Left colon (tissue), 2 donors: ENCODE measurements around the gene RPN1. TPM values are rescaled to one million over a fixed set of nuclear protein-coding genes. Genes with fewer than 3 reads are reported as not detected.
"Not testable (repeated sequence)": the region's sequence is repeated elsewhere in the genome, so short reads cannot be mapped to it uniquely, and the experiment has no call there.

ENCODE experiments used
- ATAC-seq: fragments of 200-7000 bp; cut with Tn5 transposase; one replicate; pipeline ENCODE4 v1.9.1; 2020; ENCODE audit warnings: mild to moderate bottlenecking, moderate library complexity
- DNase-seq, 2 donors: peaks; one replicate each; pipeline ENCODE4 v3.0.0-alpha.2; 2020
- intact Hi-C, 2 donors: fragments of 100-400 bp; cut with DNase I in 1 of 2; cut with micrococcal nuclease in 1 of 2; formaldehyde crosslinking; loops; one replicate each; pipeline versions ENCODE4 v1.11.2 to v1.14.0; 2022; cut with DNase I, micrococcal nuclease
- long read RNA-seq: library from polyadenylated mRNA; unstranded; transcript quantifications from one replicate; pipeline ENCODE4 v2.0.0, GENCODE V29; 2021
- total RNA-seq, 2 donors: library from RNA; stranded (reverse); fragmentation: NEBNext Ultra II Directional; extraction: Animal tissue kit (Norgen Biotek cat#: 25700); gene quantifications; one replicate each; pipeline ENCODE4 v1.2.1, GENCODE V29; 2021
- donor health status: DM: no; HTN: no; CAD: no.
- donor health status: DM: yes; HTN: yes; CAD: no.

RPN1 gene
- 100 to 1,000 TPM; 167 to 202 TPM for total RNA-seq
- long read RNA-seq, transcript RPN1-201 (10 exons, 2,314 nt): major isoform, 781 of 837 reads
- long read RNA-seq, partial matches to known transcripts: 42 of 837 reads
- long read RNA-seq, other reads (novel, unspliced or antisense): 14 of 837 reads

- ATAC-seq: peak; percentile 99
- intact Hi-C loops: no loop called here
- DNase-seq: peak; percentile 97 to 98
Observed at GRCh38 chr3:128650096-128651050, at the start of gene RPN1. TSS of gene RPN1 (minus strand) at chr3:128650818. CDS start at chr3:128650800, 18 bp downstream.

- DNase-seq: peak; percentile 34 to 52
- intact Hi-C loops: no loop called here
Observed at GRCh38 chr3:128698211-128699047, 47.8 kb upstream of the RPN1 start.

GRCh38 chr3:128697341-128697740 is 46.7 kb upstream of the RPN1 start:
- ATAC-seq: no peak
- no peak for DNase-seq
- intact Hi-C loops: no loop called here

More at GRCh38 chr3:128698211-128699047, 47.8 kb upstream of the RPN1 start:
- peak; percentile 84 for ATAC-seq

GRCh38 chr3:128693696-128694095 is 43.1 kb upstream of the RPN1 start:
- intact Hi-C loops: no loop called here
- DNase-seq: no peak
- ATAC-seq: no peak

GRCh38 chr3:128689060-128689459 is 38.4 kb upstream of the RPN1 start:
- ATAC-seq (no peak), DNase-seq (no peak)
- intact Hi-C loops: no loop called here

GRCh38 chr3:128686465-128686864 is 35.8 kb upstream of the RPN1 start:
- intact Hi-C loops: no loop called here
- ATAC-seq (no peak), DNase-seq (no peak)

- ATAC-seq (no peak), DNase-seq (no peak)
- intact Hi-C loops: loop anchor here in 1 of 2 donors (5.0 kb wide), 1 partner anchor 112 kb away; no protein-coding TSS in a partner anchor
Observed at GRCh38 chr3:128684986-128685726, 34.5 kb upstream of the RPN1 start.

- intact Hi-C loops: loop anchor here in 1 of 2 donors (5.0 kb wide), 1 partner anchor 113 kb away; no protein-coding TSS in a partner anchor
- DNase-seq (no peak), ATAC-seq (no peak)
Observed at GRCh38 chr3:128683957-128684356, 33.3 kb upstream of the RPN1 start.

GRCh38 chr3:128681369-128681829 is 30.8 kb upstream of the RPN1 start:
- intact Hi-C loops: loop anchor here in 1 of 2 donors (5.0 kb wide), 1 partner anchor 116 kb away; no protein-coding TSS in a partner anchor
- DNase-seq (no peak), ATAC-seq (peak; percentile 11)

GRCh38 chr3:128680603-128681368 is 30.2 kb upstream of the RPN1 start:
- intact Hi-C loops: loop anchor here in 1 of 2 donors (5.0 kb wide), 1 partner anchor 117 kb away; no protein-coding TSS in a partner anchor
- ATAC-seq (peak; percentile 98), DNase-seq (peak; percentile 99)

- DNase-seq: no peak
- intact Hi-C loops: no loop called here
- ATAC-seq: no peak
Observed at GRCh38 chr3:128679338-128679737, 28.7 kb upstream of the RPN1 start.

GRCh38 chr3:128675802-128676201 is 25.2 kb upstream of the RPN1 start:
- DNase-seq, intact Hi-C loops, ATAC-seq: not testable (repeated sequence)

GRCh38 chr3:128674161-128674784 is 23.7 kb upstream of the RPN1 start:
- no peak for ATAC-seq
- intact Hi-C loops: no loop called here
- no peak for DNase-seq

GRCh38 chr3:128667641-128668040 is 17.0 kb upstream of the RPN1 start:
- no peak for ATAC-seq
- no peak for DNase-seq
- intact Hi-C loops: no loop called here

- DNase-seq: no peak
- intact Hi-C loops: no loop called here
- ATAC-seq: no peak
Observed at GRCh38 chr3:128665362-128666021, 14.9 kb upstream of the RPN1 start.

- intact Hi-C loops: no loop called here
- ATAC-seq (no peak), DNase-seq (no peak)
Observed at GRCh38 chr3:128663151-128663550, 12.5 kb upstream of the RPN1 start.

GRCh38 chr3:128655531-128655930 is 4.9 kb upstream of the RPN1 start:
- intact Hi-C loops: no loop called here
- no peak for ATAC-seq

More at GRCh38 chr3:128655531-128655930, 4.9 kb upstream of the RPN1 start:
- no peak for DNase-seq
